HG03103 (cell line): ENCODE data around the gene PHC3.

ENCODE experiments used
- ATAC-seq: cut with Tn5 transposase; IDR thresholded peaks from one replicate; pipeline ENCODE4 v1.9.1; 2021; ENCODE audit warnings: low read depth; ENCODE audit not compliant: unreplicated experiment

Gene PHC3

DNA sequence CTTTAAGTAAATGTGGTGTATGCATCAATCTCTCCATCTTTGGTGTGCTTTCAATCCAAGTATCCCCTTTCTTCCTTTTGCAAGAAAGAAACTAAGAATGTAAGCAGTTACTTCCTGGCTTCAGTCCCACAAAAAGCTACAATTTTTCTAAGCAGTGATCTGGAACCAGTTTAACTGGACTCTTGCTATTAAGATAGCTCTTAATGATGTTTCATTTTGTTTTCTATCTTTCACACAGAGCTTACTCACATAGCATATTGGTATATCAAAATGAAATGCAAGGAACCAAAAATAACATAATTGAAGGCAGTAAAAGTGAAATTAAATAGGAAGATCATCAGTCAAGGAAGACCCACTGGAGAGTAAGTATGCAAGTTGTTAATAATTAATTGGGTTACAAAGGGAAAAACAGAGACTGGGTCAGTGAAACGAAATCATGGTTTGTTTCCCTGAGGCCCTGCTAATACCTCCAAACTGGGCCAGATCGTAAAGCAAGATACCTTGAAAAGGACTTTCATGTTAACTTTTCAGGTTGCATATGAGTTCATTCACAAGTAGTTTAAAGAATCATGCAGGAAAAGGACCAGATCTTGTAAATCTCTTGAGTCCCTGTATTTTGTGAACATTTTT is 101.9 kb downstream of the PHC3 start:
- no peak for ATAC-seq

DNA sequence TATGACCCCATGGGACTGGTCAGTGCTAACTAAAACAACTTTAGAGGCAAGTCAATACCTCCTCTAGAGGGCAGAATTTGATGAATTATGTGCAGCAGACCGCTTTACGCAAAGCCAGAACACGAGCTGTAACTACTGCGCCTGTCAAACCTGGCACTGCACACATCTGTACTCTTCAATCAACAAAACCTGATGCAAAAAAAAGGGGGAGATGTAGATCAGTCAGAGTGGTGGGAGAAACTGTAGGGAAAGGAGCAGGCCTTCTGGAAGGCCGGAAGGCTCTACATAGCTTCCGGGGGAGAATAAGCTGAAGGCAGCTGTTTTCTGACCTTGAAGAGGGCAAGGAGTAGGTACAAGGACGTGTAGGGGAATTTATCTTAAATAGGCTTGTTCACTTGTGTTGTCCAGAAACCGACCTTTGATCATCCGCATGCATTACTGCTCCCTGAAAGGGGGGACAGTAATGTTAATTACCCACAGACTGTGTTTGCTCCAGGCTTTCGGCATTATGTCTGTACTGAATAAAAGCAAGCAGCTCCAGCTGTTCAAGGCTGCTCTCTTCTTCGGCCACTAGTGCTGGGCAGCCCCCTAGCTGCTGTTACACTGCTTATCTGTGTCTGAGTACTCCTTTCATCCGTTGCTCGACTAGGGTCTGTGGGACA is 102.8 kb downstream of the PHC3 start:
- ATAC-seq = no peak

DNA sequence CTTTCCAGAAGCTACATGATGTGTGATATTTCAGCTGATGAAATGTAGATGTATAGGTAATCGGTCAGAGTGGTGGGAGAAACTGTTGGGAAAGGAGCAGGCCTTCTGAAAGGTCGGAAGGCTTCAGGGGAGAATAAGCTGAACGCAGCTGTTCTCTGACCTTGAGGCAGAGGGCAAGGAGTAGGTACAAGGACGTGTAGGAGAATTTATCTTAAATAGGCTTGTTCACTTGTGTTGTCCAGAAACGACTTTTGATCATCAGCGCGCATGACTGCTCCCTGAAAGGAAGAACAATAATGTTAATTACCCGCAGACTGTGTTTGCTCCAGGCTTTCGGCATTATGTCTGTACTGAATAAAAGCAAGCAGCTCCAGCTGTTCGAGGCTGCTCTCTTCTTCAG is 104.2 kb downstream of the PHC3 start:
- ATAC-seq = no peak

DNA sequence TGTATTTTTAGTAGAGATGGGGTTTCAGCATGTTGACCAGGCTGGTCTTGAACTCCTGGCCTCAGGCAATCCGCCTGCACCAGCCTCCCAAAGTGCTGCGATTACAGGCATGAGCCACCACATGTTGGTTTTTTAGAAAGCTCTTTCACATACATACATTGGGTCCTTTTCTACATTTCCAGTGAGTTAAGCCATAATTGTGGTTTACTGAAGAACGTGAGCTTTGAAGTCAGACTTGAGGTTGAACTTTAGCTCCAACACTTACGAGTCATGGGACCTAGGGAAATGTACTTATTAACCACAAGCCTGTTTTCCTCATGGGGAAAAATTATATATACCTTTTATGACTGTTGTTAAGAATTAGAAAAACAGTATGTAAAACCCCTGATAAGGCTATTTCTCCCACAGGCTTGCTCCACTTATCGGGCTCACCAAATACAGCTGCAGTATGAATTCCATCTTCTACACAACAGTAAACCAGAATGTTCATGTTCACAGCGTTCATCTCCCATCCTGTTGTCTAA is 104.8 kb downstream of the PHC3 start:
- ATAC-seq = no peak

DNA sequence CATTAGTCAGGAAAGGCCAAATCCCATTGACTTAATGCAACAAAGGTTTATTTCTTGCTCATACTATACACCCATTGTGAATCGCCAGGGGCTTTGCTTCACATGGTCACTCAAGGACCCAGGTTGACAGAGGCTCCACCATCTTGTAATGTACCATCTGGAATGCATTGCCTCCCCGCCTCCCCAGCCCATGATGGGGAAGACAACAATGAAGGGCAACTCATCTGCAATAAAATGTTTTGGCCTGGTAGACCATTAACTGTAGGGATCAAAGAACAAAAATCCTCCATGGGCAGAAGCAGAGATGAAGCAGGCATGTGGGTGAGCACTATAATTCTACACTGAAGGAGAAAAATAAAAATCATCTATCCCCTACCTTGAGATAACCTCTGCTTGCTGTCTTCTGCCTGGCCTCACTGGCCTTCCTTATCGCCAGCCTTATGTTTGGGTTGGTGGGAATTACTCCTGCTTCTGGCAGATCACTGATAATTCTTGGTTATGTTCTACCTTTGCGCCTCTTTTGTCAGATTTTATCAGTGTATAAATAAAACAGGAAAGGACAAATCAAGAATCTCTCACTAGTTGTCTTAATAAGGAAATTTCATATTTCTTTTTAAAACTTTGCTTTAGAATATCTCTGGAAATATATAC is 106.0 kb downstream of the PHC3 start:
- no peak for ATAC-seq

DNA sequence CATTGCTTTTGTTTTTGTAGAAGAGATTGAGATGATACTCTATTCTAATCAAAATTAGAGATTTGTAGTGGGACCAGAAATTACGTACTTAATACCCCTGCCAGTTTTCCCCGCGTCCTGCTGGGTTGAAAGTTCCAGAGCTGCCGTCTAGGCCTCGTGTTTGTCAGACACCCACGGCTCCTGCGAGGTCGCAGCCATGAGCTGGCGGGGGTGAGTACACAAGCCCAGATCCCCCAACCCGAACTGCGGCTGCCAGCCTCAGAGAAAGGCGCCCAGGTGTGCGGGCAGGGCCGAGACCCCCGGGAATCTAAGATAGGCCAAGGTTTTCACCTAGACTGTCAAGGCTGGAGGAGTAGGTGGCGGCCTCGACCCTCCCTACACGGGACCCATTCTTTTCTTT is 117.4 kb downstream of the PHC3 start:
- no peak for ATAC-seq

DNA sequence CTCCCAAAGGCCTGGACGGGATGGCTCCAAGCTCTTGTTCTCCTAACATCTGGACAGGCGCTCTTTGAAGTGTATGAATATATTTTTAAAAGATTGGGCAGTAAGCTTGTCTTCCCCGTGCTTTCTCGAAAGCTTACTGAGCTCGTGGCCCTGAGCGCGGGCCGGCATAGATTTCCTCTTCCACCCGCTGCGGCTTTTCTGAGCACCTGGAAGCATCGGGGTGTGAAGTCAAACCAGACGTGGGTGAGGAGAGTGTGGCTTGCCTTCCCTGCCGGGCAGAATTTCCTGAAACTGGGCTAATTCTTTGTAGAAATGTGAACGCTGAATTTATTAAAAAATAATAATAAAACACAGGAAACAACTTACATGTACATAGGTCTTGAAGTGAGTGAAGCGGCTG is 117.8 kb downstream of the PHC3 start:
- ATAC-seq = no peak

DNA sequence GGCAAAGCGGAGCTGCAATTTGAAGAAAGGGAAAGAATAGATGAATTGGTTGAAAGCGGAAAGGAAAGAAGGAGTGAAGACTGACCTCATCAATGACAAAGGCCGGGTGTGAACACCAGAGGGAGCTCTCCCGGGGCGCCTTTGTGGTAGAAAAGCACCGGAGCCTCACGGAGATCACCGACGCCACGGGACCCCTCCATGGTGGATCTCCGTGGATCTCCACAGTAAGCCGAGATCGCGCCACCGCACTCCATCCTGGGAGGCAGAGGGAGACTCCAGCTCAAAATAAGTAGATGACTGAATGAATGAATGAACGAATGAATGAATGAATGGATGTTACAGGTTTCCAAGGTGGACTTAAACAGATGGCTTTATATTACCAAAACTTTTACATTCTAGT is 118.8 kb downstream of the PHC3 start:
- no peak for ATAC-seq

DNA sequence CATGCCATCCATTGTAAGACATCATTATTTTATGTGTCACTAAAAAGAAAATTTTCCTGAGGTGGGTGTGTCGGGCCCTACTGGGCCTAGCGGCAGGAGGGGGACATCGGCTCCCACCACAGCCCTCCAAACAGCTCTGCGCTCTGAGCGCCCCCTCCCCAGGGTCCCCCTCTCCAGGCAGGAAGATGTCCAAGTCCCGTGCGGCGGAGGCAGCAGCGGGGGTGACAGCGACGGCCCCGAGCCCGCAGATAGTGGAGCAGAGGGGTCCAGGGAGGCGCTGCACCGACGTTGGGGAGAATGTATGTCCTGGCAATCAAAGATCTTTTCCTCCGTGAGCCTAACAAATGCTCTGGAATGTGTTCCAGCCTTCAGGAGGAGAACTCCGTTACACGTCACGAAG is 119.5 kb downstream of the PHC3 start:
- ATAC-seq = no peak

DNA sequence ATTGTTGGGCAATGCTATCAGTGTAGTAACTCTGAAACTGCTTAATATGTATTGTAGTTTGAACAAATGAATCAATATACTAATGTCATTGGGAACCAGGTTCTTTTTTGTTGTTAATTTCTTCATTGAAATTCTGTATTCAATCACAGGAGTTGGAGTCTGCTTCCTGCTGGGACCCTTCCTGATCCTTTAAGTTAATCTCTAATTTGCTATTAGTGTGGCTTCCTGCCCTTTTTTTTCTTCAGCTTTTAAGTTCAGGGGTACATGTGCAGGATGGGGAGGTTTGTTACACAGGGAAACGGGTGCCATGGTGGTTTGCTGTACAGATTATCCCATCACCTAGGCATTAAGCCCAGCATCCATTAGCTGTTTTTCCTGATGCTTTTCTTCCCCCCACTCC is 122.1 kb downstream of the PHC3 start:
- ATAC-seq = no peak

DNA sequence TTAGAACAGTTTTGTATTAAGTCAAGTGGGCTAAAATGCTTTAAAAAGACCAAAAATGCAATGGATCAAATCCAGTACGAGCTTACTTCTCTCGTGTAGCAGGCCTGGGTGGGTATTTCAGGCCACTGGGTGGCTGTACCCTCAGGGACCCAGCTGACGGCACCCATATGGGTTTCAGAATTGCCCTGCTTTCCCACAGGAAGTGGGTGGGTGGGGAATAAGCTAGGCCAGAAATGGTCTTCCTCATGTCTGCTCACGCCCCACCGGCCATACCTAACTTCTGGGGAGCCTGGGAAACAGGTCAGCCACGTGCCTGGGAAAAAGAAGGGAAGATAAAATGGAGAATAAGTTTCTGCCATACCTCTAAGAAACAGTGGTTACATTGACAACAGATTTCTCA is 123.4 kb downstream of the PHC3 start:
- ATAC-seq = no peak

DNA sequence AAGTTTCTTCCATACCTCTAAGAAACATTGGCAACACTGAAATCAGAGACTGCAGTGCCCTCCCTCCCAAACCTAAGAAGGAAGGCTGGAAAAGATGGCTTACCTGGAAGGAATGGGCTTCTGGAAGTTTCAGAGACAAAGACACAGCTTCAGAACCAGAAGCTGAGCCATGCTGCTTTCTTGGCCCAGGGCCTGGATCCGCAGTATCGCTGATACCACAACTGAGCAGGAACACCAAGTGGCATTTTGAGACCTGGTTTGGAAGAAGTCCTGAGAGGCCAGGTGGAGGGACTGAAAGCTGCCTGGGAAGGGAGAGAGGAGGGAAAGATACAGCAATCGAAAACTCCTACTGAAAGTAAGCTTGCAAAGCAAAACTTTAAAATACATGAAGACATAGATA is 124.0 kb downstream of the PHC3 start:
- no peak for ATAC-seq

DNA sequence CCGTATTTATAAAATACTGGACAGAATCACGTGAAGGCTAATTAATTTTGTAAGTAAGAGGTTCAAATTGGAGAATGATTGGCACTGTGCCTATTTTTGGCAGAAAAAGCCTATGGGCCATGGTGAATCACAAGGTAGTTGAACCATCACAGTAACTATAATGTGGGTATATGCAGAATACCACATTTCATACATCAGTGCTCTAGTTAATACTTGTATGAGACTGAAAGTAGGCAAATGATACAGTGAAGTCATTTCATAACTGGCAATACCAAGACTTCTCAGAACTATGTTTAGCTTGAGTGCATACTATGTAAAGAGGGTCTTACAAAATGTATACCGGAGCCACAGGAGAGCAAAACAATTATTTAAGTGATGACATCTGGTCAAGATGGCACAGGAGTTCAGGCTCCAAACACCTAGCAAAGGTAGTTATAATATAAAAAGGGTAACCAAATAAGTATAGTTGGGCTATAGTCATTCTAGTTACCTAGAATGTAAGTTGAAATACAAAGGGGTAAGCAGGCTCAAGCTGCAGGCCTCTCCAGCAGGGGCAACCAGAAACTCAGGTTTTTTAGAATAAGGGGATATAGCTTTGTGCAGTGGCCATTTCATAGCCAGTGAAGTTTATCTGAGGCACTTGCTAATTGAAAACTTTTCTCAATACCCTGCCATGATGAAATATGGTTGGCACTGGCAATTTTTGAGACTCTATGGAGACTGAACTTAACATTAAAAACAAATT is 124.7 kb downstream of the PHC3 start:
- peak; percentile 80 for ATAC-seq

DNA sequence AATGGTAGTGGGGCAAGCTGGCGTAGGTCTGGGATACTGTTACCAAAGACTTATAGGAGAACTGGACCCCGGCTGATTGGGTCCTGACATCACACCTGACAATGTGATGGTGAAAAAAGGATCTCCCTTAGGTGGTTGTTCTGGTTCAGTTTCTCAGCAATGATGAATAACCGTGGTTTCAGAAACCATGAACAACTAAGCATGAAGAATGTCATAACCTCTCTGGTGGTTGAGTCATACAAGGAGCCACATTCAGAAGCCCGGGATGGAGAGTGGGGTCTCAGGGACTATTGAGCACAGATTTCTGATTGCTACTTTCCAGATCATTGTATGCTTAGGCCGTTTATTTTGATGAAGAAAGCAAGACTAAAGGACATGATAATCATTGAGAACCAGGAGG is 126.3 kb downstream of the PHC3 start:
- ATAC-seq = peak; percentile 60

DNA sequence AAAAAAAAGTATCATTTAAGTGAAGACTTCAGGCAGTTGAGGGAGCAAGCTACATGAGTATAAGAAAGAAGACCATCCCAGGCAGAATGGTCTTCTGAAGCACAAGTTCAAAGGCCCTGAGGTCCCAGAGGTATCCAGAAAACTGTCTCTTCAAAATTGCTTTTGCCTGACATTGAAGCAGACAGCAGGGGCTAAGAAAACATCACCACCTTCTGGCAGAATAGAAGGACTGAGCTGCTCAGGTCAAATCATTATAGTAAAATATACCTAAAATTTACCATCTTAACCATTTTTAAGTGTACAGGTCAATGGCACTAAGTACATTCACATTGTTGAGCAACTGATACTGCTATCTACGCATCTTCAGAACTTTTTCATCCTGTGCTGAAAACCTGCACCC is 127.3 kb downstream of the PHC3 start:
- no peak for ATAC-seq

DNA sequence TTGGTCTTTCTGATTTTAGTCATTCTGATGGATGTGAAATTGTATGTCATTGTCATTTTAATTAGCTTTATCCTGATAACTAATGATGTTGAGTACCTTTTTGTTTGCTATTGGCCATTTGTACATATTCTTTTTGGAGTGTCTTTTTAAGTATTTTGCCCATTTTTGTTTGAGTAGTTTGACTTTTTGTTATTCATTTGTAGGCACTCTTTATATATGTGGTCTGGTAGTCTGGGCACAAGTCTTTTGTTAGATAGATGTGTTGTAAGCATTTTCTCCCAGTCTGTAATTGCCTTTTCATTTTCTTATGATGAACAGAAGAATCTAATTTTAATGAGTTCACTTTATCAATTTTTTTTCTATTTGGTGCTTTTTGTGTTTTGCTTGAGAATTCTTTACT is 129.1 kb downstream of the PHC3 start:
- no peak for ATAC-seq

DNA sequence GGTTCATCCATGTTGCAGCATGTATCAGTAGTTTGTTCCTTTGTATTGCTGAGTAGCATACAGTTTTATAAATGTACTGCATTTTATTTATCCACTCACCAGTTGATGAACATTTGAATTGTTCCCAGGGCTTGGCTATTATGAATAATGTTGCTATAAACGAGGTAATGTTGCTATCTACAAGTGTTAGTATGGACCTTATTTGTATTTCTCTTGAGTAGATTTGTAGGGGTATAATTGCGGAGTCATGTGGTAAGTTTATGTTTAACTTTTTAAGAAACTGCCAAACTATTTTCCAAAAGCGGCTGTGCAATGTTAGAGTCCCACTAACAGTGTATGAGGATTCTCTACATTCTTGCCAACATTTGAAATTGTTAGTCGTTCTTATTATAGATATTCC is 130.8 kb downstream of the PHC3 start:
- ATAC-seq = no peak

DNA sequence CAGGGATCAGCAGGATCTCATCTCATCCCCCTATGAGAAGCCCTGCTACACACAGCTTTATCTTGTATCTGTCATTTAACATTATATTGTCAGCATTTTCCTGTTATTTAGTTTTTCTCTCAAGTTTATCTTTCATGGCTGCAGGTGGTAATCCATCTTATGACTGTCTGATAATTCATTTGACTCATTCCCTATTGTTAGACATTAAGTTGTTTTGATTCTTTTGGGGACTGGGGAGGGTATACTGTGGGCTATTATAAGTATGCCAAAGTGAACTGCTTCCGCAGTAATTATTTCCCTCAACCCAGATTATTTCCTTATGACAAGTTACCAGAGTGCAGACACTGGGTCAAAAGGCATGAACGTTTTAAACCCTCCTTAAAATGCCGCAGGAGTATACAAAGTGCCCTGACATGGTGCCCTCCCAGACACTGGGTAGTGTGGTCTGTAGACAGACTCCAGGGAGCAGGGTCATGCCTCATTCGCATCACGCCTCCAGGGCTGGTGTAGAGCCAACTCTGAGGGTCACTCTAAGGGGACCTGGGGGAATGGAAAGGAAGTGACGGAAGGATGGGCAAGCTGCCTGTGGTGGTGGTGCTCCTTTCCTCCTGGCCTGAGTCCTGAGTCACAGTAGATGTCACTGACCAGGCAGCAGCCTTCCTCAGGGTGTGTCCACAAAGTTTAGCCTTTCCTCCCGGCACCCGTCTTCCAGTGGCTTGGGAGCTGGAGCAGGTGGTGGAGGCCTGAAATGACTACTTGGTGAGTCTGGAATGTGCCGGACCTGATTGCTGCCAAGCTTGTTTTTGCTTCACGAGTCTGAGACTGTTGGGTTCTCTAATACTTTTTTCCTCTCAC is 132.2 kb downstream of the PHC3 start:
- no peak for ATAC-seq

DNA sequence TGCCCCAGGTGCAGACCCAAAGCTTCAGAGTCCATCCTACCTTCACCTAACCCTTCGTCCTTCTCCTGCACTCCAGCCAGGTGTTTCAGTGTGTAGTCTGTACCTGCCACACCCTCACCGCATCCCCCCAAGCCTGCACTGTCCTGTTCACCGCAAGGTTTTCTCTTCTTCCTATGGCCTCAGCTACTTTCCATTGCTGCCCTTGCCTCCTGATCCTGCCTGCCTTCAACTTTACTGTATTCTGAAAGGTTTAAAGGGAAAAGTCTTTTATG is 134.5 kb downstream of the PHC3 start:
- no peak for ATAC-seq

DNA sequence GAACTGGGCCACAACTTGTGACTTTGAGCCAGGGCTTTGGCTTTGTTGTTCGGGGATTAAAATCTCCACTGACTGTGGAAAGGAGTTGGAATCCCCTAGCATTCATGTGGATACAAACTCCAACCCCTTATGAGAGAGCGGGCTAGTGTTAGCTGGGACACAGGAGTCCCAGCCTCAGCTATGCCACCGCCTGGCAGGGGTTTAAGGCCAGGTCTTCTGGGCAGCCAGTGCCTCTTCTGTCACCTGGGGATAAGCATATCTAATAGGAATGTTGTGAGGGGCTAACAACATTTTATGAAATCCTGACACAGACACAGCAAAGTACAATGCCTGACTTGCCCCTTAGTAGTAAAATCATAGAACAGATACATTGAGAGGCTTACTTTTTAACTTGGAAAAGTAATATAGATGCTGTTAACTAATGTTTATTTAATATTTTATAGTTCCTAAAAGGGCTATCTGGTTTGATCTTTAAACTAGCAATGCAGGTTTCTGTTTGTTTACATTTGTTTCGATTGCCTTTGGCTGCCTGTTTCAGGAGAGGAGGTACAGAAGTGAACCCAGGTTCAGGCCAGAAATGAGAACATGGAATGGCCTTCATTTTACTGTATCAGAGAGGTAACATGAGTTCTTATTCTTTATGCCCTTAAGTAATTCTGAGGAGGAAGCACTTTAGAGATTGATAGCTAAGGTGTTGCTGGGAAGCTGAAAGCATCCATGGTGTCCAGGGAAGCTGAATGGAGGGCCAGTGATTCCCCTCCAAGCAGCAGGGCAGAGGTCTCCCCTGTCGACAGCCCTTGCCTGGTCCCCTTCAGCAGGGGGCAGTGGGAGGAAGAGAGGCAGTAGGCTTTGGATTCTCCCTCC is 135.0 kb downstream of the PHC3 start:
- no peak for ATAC-seq
